Upper lobe of left lung (tissue), 4 donors: ENCODE results near the gene CBS.
"Not testable (repeated sequence)": the region's sequence is repeated elsewhere in the genome, so short reads cannot be mapped to it uniquely, and the experiment has no call there.

ENCODE experiments used
- CTCF ChIP-seq, 6 experiments: fragments of 450-650 bp in 4 of 6; fragments of 200-600 bp in 2 of 6; sonication (generic) in 2 of 6; IDR thresholded peaks; one replicate each; pipeline ENCODE4 v1.5.1; 2016 to 2019; ENCODE audit warnings: antibody characterized with exemption in 6 of 6
- POLR2A ChIP-seq, 4 donors: fragments of 450-650 bp; IDR thresholded peaks; one replicate each; pipeline ENCODE4 v1.5.1; 2016 to 2017; ENCODE audit warnings: antibody characterized with exemption in 4 of 4, mild to moderate bottlenecking in 2 of 4
- POLR2AphosphoS5 ChIP-seq, 2 donors: sonication (generic); formaldehyde crosslinking; IDR thresholded peaks; one replicate each; pipeline ENCODE4 v1.5.1; 2017; ENCODE audit warnings: antibody characterized with exemption in 2 of 2

GRCh38 chr21:43036889-43037288 is 38.7 kb downstream of the CBS start:
- TF ChIP-seq POLR2AphosphoS5, POLR2A, CTCF (IDR thresholded peaks at IDR 0.05): not testable (repeated sequence)
